ENCODE measurements around the gene PPL. TPM values are rescaled to one million over a fixed set of nuclear protein-coding genes. Genes with fewer than 3 reads are reported as not detected.

The PPL gene
- total RNA-seq, 1 donor from 2014 or later = not detected

DNA sequence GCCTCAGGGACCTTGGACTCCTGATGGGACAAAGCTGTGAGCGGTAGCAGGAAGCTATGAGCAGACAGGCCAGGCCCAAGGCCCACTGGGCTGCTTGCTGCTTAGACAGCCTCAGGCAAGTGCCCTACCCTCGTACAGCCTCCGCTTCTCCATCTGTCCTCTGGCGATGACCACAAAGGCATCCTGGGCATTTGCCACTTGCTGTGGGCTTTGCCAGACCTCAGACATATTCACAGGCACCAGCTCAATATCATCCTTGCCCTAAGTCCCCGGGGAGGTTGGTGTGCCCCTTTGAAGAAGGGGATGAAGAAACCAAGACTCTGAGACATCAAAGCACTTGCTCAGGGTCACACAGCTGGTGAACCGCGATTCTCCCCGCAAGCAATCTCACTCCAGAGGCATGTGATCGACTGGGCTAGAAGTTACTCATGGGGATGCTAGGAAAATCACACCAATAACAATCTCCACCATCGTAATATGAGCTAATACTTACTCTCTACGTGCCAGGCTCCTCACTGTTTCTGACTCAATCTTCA, 21.7 kb downstream of the PPL start:
- intact Hi-C loops (cut with micrococcal nuclease) = no loop called here
- no peak overlapping the region for H3K27ac Mint-ChIP-seq

DNA sequence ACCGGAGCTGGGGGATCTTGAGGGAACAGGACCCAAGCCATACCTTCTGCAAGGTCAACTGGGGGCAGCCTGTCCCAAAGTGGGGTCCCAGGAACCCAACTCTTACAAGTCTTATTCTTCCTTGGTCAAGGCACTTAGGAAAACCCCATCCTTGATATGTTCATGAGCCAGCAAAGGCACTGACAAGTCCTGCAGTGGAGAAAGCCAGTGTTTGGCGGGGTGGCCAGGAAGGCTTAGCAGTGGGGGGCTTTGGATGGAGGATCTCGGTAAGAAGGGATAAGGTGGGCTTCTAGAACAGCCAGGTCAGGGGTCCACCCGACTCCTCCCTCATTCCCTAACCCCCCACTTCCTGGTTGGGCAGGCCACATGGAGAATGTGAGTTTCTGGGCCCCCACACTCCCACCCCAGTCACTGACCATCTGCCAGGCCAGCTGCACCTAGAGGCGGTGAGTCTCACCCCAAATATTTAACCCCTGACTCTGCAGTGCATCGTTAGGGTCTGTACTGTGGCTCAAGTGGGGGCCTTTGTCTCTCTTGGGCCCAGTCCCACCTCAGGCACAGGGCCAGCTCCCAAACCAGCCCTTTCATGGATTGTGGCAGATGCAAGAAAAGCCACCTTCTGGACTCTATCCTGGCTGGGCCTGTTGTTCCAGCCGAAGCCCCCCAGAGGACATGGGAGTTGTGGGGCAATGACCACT, 22.3 kb downstream of the PPL start:
- H3K36me3 Mint-ChIP-seq (ENCODE audit: low read depth) = no peaks in the 10 kb centered on the region
- intact Hi-C loops (cut with micrococcal nuclease) = no loop called here
- H3K9me3 Mint-ChIP-seq = no peaks in the 10 kb centered on the region
- H3K4me3 Mint-ChIP-seq = no peak overlapping the region
- H3K4me1 Mint-ChIP-seq = no peaks in the 10 kb centered on the region
- H3K27ac Mint-ChIP-seq = no peak overlapping the region
- DNase-seq = no peak
- no peaks in the 10 kb centered on the region for H3K27me3 Mint-ChIP-seq

More for the DNA sequence above, 21.7 kb downstream of the PPL start:
- Mint-ChIP-seq H3K4me3 (no peak overlapping the region), H3K36me3 (ENCODE audit: low read depth) (no peaks in the 10 kb centered on the region), H3K4me1 (no peaks in the 10 kb centered on the region), H3K27me3 (no peaks in the 10 kb centered on the region), H3K9me3 (no peaks in the 10 kb centered on the region)
- DNase-seq = no peak

DNA sequence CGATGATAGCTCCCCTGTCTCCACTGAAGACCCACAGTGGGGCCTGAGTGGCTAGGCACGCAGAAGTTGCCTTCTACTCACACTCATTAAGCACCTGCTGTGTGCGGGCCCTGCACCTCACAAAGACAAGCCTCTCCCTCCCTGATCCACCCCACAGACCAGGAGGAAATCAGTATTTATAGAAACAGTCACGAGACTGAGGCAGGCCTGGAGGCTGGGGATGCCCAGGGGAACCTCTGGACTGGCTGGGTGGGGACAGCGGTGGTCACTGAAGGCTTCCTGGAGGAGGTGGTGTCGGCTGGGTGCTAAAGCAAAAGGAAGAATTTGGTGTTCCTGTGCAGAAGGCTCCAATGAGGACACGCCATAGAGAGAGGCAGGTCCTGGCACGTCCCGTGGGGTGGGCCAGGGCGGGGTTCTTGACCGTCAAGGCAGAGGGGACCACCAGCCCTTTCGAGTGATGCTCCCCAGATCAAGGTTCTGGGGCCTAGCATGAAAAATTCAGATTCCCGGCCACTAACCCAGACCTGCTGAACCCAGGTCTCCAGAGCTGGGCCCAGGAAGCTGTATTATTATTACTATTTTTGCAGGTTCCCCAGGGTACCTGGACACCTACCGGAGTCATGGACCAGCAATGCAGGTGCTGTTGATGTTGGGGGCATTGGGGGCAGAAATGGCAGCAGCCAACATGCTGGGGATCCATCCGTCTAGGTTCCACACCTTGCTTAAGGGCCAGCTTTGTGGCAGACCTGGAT, 23.0 kb downstream of the PPL start:
- intact Hi-C loops (cut with micrococcal nuclease) = no loop called here
- Mint-ChIP-seq H3K27me3 (no peaks in the 10 kb centered on the region), H3K4me3 (no peak overlapping the region), H3K36me3 (ENCODE audit: low read depth) (no peaks in the 10 kb centered on the region), H3K9me3 (no peaks in the 10 kb centered on the region), H3K27ac (no peak overlapping the region), H3K4me1 (no peaks in the 10 kb centered on the region)
- DNase-seq = no peak

DNA sequence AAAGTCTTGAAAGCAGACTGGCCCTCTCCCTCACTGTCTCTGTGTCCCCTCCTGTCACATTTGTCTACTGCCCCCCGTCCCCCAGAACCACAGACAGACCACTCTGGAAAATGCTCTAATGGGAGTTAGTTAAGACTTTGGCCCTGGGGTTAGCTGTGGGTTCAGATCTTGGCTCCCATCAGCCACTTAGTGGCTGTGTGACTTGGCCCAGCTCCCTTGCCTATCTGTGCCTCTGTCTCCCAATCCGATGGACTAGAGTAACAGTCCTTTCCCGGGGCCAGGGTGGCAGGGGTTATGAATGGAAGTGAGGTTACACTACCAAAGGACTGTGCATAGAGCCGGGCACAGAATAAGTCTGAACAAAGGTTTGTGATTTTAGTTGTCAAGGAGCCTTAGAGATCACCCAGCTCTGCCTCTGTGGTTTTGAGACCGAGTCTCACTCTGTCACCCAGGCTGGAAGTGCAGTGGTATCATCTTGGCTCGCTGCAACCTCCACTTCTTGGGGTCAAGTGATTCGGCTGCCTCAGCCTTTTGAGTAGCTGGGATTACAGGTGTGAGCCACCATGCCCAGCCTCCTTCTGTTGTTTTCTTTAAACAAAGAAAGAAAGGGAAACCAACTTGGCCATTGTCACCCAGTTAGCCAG, 23.7 kb downstream of the PPL start:
- intact Hi-C loops (cut with micrococcal nuclease) = no loop called here
- Mint-ChIP-seq H3K36me3 (ENCODE audit: low read depth) (no peaks in the 10 kb centered on the region), H3K4me3 (no peak overlapping the region), H3K27ac (no peak overlapping the region), H3K9me3 (no peaks in the 10 kb centered on the region), H3K27me3 (no peaks in the 10 kb centered on the region), H3K4me1 (no peaks in the 10 kb centered on the region)
- DNase-seq = no peak

DNA sequence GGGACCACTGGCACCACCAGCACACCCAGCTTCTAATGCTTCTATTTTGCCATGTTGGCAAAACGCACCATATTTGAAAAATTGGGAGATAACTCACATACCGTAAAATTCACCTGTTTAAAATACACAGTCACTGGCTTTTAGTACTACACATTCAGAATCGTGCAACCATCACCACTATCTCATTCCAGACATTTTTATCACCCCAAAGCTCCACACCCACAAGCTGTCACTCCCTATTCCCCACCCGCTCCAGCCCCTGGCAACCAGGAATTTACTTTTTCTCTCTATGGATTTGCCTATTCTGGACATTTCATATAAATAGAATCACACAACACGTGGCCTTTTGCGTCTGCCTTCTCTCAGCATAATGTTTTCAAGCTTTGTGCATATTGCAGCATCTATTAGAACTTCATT, 25.0 kb downstream of the PPL start:
- Mint-ChIP-seq H3K4me1 (no peaks in the 10 kb centered on the region), H3K4me3 (no peak overlapping the region), H3K27ac (no peak overlapping the region), H3K27me3 (peaks cover 3% of the 10 kb centered on the region), H3K36me3 (ENCODE audit: low read depth) (no peaks in the 10 kb centered on the region), H3K9me3 (no peaks in the 10 kb centered on the region)
- no peak for DNase-seq
- intact Hi-C loops (cut with micrococcal nuclease) = no loop called here

DNA sequence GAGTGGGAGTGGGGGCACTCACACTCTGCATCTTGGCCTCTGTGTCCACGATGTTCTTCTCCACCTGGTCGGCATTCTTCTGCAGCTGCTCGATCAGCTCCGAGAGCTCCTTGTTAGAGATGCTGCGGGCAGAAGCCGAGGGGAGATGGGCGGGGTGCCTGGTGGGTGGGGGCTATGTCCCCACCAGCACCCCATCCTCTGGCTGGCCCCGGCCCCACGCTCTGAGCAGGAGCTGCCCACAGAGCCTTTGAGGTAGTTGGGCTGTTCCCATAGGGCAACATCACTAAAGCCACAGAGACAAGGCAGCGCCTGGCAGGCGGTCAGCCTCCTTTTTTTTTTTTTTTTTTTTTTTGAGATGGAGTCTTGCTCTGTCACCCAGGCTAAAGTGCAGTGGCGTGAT, 26.1 kb downstream of the PPL start:
- Mint-ChIP-seq H3K4me3 (no peak overlapping the region), H3K36me3 (ENCODE audit: low read depth) (no peaks in the 10 kb centered on the region), H3K9me3 (no peaks in the 10 kb centered on the region), H3K27me3 (peaks cover 7% of the 10 kb centered on the region), H3K4me1 (no peaks in the 10 kb centered on the region), H3K27ac (no peak overlapping the region)
- intact Hi-C loops (cut with micrococcal nuclease) = no loop called here
- DNase-seq = no peak

DNA sequence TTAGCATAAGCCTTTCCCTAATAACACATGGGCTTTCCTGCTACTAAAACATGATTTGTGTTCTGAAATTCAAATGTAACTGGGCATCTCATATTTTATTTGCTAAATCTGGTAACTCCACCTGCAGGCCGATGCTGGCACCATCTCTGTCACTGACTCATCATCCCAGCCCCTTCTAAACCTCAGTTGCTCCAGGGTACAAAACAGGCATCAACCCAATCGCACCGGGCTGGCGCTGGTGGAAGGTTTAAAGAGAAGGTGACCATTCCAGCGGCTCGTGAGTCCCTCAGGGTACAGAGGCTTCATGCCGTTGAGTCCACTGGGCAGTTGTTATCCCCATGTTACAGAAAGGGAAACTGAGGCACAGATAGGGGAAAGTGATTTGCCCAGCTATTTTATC, 27.1 kb downstream of the PPL start:
- no peaks in the 10 kb centered on the region for H3K36me3 Mint-ChIP-seq (ENCODE audit: low read depth)
- no peak overlapping the region for H3K4me3 Mint-ChIP-seq
- H3K27me3 Mint-ChIP-seq = peaks cover 10% of the 10 kb centered on the region
- DNase-seq = no peak
- no peak overlapping the region for H3K27ac Mint-ChIP-seq
- no peaks in the 10 kb centered on the region for H3K4me1 Mint-ChIP-seq
- intact Hi-C loops (cut with micrococcal nuclease) = no loop called here
- no peaks in the 10 kb centered on the region for H3K9me3 Mint-ChIP-seq

DNA sequence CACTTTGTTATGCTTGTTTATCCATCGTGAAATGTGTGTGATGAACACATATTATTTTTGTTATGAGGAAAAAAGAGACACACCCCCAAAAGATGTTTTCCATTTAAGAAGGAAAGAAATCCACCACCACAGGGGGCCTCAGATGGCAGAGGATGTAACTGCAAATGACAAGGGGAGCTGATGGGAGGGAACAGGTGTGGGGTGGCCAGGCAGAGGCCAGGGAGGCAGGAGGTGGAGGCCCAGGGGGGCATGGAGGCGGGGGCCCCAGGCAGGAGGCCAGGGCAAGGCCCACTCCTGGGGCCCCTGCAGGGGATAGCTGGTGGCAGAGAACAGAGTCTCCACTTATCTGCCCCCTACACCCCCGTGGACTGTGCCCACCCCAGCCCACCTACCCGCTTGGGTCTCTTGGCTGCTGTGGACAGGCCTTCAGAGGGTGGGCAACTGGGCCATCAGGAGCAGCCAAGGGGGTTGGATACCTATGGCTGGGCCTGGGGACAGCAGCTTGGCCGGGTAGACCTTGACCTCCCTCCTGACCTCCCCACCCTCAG, 28.0 kb downstream of the PPL start:
- Mint-ChIP-seq H3K36me3 (ENCODE audit: low read depth) (no peaks in the 10 kb centered on the region), H3K4me1 (no peaks in the 10 kb centered on the region), H3K4me3 (no peak overlapping the region), H3K27ac (no peak overlapping the region), H3K27me3 (peaks cover 12% of the 10 kb centered on the region), H3K9me3 (no peaks in the 10 kb centered on the region)
- DNase-seq = no peak
- intact Hi-C loops (cut with micrococcal nuclease) = no loop called here

DNA sequence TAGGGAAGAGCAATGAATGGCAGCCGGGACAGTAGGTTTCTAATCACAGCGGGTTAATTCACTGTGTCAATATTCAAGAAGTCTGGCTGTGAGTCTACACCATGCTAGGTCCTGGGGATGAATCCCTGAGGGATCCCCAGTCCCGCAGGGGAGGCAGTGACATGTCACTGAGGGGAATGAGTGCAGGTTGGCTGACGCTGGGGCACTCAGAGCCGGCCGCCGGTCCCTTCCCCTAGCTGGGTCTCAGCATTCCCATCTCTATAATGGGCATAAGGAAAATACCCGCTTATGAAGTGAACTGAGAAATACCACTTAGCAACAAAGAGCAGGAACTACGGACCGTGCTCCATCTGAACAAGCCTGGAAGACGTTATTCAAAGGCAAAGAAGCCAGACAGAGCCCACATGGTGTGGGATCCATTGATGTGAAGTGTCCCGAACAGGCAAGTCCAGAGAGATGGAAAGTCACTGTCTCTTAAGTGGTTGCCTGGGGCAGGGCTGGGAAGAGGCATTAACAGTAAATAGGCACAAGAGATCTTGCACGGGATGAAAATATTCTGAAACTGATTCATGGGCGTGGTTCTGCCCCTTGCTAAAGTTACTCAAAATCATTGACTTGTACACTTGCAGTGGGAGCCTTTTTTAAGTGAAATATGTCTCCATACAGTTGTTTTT, 31.9 kb downstream of the PPL start:
- intact Hi-C loops (cut with micrococcal nuclease) = no loop called here
- Mint-ChIP-seq H3K4me1 (no peaks in the 10 kb centered on the region), H3K9me3 (no peaks in the 10 kb centered on the region), H3K4me3 (no peak overlapping the region), H3K27me3 (peaks cover 12% of the 10 kb centered on the region), H3K36me3 (ENCODE audit: low read depth) (no peaks in the 10 kb centered on the region), H3K27ac (no peak overlapping the region)
- DNase-seq = no peak

DNA sequence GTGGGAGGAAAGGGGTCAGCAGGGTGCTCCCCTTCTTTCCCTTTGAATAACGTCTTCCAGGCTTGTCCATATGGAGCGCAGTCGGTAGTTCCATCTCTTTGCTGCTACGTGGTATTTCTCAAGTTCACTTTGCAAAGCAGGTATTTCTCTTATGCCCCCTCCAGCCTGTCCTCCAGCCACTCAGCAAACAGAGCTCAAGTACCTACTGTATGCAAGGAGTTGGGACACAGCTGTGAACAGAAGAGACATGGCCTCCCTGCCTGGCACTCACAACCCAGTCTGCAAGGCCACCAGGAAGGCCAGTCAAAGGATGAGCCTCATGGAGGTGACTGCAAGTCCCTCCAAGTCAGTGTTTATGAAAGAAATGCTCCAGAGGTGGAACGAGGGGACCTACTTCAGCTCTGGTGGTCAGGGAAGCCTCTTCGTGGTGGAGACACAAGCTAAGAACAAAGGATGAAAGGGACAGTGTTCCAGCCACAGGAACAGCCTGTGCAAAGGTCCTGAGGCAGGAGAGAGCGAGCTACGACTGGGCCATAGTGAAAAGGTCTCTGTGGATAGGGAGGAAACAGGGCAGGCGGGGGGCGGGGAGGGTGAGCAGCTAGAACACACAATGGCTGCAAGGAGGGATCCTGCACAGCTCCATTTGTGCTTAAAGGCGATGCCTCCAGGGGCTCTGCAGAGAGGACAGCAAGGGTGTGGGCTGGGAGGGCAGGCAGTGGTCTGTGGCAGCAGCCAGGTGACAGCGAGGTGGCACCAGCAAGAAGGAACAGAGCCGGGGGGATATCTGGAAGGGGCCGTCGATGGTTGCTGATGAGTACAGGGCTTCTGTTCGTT, 32.6 kb downstream of the PPL start:
- Mint-ChIP-seq H3K4me3 (no peak overlapping the region), H3K4me1 (no peaks in the 10 kb centered on the region), H3K9me3 (no peaks in the 10 kb centered on the region), H3K27ac (no peak overlapping the region), H3K36me3 (ENCODE audit: low read depth) (no peaks in the 10 kb centered on the region), H3K27me3 (peaks cover 12% of the 10 kb centered on the region)
- intact Hi-C loops (cut with micrococcal nuclease) = no loop called here
- no peak for DNase-seq

DNA sequence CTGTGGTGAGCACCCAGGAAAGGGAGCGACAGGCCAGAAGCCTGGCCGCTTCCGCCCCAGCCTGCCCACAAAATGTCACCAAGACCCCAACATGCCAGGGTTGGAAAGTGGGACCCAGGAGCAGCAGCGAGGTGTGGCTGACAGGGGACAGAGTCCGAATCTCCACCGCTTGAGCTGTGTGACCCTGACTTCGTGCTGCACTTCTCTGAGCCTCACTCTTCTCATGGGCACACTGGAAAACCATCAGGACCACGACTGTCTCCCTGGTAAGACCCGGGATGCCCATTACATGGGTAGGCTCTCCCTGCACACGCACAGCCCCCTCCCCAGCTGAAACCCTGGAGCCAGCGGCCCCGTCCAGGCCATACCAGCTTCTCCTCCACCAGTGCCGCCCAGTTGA, 34.9 kb downstream of the PPL start:
- H3K27ac Mint-ChIP-seq = no peak overlapping the region
- H3K27me3 Mint-ChIP-seq = peaks cover 10% of the 10 kb centered on the region
- intact Hi-C loops (cut with micrococcal nuclease) = no loop called here
- H3K36me3 Mint-ChIP-seq (ENCODE audit: low read depth) = no peaks in the 10 kb centered on the region
- DNase-seq = no peak
- H3K4me3 Mint-ChIP-seq = no peak overlapping the region
- H3K4me1 Mint-ChIP-seq = no peaks in the 10 kb centered on the region
- H3K9me3 Mint-ChIP-seq = no peaks in the 10 kb centered on the region

DNA sequence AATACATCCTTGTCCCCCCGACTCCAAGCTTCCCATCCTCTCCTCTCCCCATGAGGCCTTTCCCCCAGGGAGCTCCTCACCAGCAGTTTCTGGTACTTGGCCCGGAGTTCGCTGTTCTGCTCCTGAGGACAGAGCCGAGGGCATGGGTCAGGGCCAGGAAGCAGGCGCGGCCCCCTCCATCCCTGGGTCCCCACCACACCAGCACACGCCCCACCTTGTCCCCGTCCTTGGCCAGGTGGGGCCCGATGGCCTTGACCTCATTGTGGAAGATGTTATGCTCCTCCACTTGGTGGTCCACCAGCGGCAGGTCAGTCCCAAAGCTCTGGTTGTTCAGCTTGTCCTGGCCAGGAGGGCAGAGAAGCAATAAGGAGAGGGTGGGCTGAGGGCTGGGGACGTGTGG, 36.2 kb downstream of the PPL start:
- DNase-seq = no peak
- Mint-ChIP-seq H3K4me1 (no peaks in the 10 kb centered on the region), H3K4me3 (no peak overlapping the region), H3K36me3 (ENCODE audit: low read depth) (no peaks in the 10 kb centered on the region), H3K27ac (no peak overlapping the region), H3K9me3 (no peaks in the 10 kb centered on the region), H3K27me3 (peaks cover 5% of the 10 kb centered on the region)
- intact Hi-C loops (cut with micrococcal nuclease) = no loop called here

DNA sequence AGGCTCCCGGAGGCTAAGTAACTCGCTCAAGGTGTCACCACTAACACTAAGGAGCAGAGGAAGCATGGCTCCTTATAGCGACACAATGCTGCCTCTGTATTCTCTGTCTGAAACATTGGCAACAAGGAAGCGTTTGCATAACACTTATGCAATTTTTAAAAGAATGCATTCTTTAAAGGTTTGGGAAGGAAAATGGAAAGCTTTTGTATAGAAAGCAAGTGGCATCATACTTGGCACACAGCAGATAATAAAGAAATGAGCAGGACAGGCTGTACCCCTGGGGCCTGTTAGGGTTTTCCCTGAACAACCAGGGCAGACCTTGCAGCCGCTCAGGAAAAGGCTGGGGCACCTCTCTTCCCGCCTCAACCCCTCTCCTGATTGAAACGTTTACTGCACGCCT, 36.9 kb downstream of the PPL start:
- Mint-ChIP-seq H3K4me1 (no peaks in the 10 kb centered on the region), H3K4me3 (no peak overlapping the region), H3K27ac (no peak overlapping the region), H3K9me3 (no peaks in the 10 kb centered on the region), H3K36me3 (ENCODE audit: low read depth) (no peaks in the 10 kb centered on the region), H3K27me3 (peaks cover 2% of the 10 kb centered on the region)
- DNase-seq = no peak
- intact Hi-C loops (cut with micrococcal nuclease) = no loop called here

Data from activated CD4-positive, alpha-beta T cell treated with anti-CD3 and anti-CD28 coated beads, Interleukin-2, amount 10 ng/mL, durations not matched to agents 24 days and 14 days (primary cell).